A549 treated with dexamethasone at 1 μM for 4 hours (cell line): ENCODE data around the gene NFIB. TPM values are rescaled to one million over a fixed set of nuclear protein-coding genes. Genes with fewer than 3 reads are reported as not detected.

Source experiments
- total RNA-seq: library from RNA; stranded (reverse); fragments of 200-300 nt; extraction: Qiagen RNA extraction; gene quantifications from 5 replicates; pipeline ENCODE4 v1.2.3, GENCODE V29; 2022

Gene NFIB
- 8.5 to 17.8 TPM (median 13.8 TPM) in 5 replicates for total RNA-seq

GRCh38 chr9:14313951-14314423, at the start of gene NFIB:
Gene NFIB, minus strand, starts transcription at chr9:14314141. Its CDS starts 630 bp downstream, at chr9:14313511.

